ENCODE measurements around the gene DHDH. TPM values are rescaled to one million over a fixed set of nuclear protein-coding genes. Genes with fewer than 3 reads are reported as not detected.

The DHDH gene
- polyA plus RNA-seq, 3 donors: 0.38 TPM; not detected in 2

DNA sequence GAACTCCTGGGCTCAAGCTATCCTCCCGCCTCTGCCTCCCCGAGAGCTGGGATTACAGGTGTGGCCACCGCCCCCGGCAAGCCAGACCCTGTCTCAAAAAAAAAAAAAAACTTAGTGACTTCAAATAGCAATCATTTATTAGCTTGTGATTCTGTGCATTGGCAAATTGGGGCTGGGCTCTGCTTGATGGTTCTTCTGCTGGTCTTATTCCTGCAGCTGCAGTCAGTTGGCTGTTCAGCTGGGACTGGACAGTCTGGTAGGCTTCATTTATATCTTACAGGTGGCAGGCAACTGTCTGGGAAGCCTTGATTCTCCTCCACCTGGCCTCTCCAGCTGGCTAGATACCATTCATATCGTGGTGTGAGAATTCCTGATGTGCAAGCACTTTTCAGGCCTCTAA, 7.4 kb downstream of the DHDH start:
- peaks cover 4% of the 10 kb centered on the region for H3K4me1 Mint-ChIP-seq
- 94% methylated on average over 2 of the region's 5 CpGs for WGBS (ENCODE audit: insufficient coverage)
- peaks cover 0 to 8% (median 6%) of the 10 kb centered on the region in 3 donors for H3K27me3 Mint-ChIP-seq (ENCODE audit: low read depth in 3 of 3)

DNA sequence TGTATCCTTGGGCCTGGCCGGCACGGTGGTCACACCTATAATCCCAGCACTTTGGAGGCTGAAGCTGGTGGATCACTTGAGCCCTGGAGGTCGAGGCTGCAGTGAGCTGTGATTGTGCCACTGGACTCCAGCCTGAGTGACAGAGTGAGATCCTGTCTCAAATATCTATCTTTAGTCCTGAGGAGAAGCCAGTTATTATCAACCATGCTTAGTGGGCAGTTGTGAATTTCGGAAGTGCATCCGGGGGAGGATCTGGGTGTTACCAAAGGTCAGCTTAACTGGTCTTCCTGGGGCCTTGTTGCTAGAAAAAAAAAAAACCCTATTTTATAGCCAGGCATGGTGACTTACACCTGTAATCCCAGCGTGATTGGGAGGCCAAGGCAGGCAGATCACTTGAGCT, 9.6 kb downstream of the DHDH start:
- Histone ChIP-seq H3K36me3 (replicated peaks in 1 of 2; ENCODE audit: control insufficient read depth in 1 of 2, insufficient read depth in 2 of 2, low read length in 2 of 2) (no peaks in the 10 kb centered on the region), H3K4me2 (replicated peaks; ENCODE audit: extremely low read depth, low read length, poor library complexity, severe bottlenecking) (no peak overlapping the region), H3K9me3 (replicated peaks in 1 of 2; ENCODE audit: control insufficient read depth in 1 of 2, insufficient read depth in 1 of 2, low read length in 2 of 2) (peaks cover 16 to 29% of the 10 kb centered on the region in 2 donors), H3K79me2 (ENCODE audit: insufficient read depth, low read length) (no peaks in the 10 kb centered on the region), H3K4me3 (replicated peaks in 1 of 3; ENCODE audit: low read depth in 2 of 3, low read length in 3 of 3) (no peak overlapping the region), H3K27me3 (ENCODE audit: control insufficient read depth in 2 of 2, insufficient read depth in 2 of 2, low read length in 2 of 2) (no peaks in the 10 kb centered on the region), H3K9ac (ENCODE audit: insufficient read depth, low read length, poor library complexity, severe bottlenecking) (no peak overlapping the region), H3K4me1 (ENCODE audit: control insufficient read depth in 1 of 2, insufficient read depth in 2 of 2, low read length in 2 of 2) (no peaks in the 10 kb centered on the region), H4K20me1 (ENCODE audit: insufficient read depth, low read length) (no peaks in the 10 kb centered on the region), H2AFZ (ENCODE audit: insufficient read depth, low read depth, low read length, poor library complexity, severe bottlenecking) (no peak overlapping the region), H3K27ac (ENCODE audit: low read depth in 1 of 2, low read length in 2 of 2) (no peak overlapping the region)
- 92% methylated on average over 1 of the region's 6 CpGs for WGBS (ENCODE audit: insufficient coverage)
- no peak for DNase-seq
- no peak overlapping the region for H3K27ac Mint-ChIP-seq
- no peaks in the 10 kb centered on the region for H3K4me1 Mint-ChIP-seq
- TF ChIP-seq, protein P1, sequence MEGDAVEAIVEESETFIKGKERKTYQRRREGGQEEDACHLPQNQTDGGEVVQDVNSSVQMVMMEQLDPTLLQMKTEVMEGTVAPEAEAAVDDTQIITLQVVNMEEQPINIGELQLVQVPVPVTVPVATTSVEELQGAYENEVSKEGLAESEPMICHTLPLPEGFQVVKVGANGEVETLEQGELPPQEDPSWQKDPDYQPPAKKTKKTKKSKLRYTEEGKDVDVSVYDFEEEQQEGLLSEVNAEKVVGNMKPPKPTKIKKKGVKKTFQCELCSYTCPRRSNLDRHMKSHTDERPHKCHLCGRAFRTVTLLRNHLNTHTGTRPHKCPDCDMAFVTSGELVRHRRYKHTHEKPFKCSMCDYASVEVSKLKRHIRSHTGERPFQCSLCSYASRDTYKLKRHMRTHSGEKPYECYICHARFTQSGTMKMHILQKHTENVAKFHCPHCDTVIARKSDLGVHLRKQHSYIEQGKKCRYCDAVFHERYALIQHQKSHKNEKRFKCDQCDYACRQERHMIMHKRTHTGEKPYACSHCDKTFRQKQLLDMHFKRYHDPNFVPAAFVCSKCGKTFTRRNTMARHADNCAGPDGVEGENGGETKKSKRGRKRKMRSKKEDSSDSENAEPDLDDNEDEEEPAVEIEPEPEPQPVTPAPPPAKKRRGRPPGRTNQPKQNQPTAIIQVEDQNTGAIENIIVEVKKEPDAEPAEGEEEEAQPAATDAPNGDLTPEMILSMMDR (IDR thresholded peaks at IDR 0.05): no peak
- H3K36me3 Mint-ChIP-seq: no peaks in the 10 kb centered on the region
- peaks cover 11 to 28% (median 25%) of the 10 kb centered on the region in 7 donors for H3K9me3 Mint-ChIP-seq
- peaks cover 0 to 7% (median 4%) of the 10 kb centered on the region in 3 donors for H3K27me3 Mint-ChIP-seq (ENCODE audit: low read depth in 3 of 3)
- H3K4me3 Mint-ChIP-seq: no peak overlapping the region
- intact Hi-C loops (cut with micrococcal nuclease): no loop called here

More for the DNA sequence above, 7.4 kb downstream of the DHDH start:
- TF ChIP-seq, protein P1 (IDR thresholded peaks at IDR 0.05): no peak
- H3K36me3 Mint-ChIP-seq: no peaks in the 10 kb centered on the region
- peaks cover 0 to 4% of the 10 kb centered on the region in 2 donors for H3K4me1 ChIP-seq (ENCODE audit: control insufficient read depth in 1 of 2, insufficient read depth in 2 of 2, low read length in 2 of 2)
- H2AFZ ChIP-seq (ENCODE audit: insufficient read depth, low read depth, low read length, poor library complexity, severe bottlenecking): no peak overlapping the region
- no peak overlapping the region for H3K27ac ChIP-seq (ENCODE audit: low read depth in 1 of 2, low read length in 2 of 2)
- no peaks in the 10 kb centered on the region for H3K36me3 ChIP-seq (replicated peaks in 1 of 2; ENCODE audit: control insufficient read depth in 1 of 2, insufficient read depth in 2 of 2, low read length in 2 of 2)
- H3K4me3 Mint-ChIP-seq: no peak overlapping the region
- H3K9me3 Mint-ChIP-seq: peaks cover 0 to 18% (median 14%) of the 10 kb centered on the region in 7 donors
- H3K9me3 ChIP-seq (replicated peaks in 1 of 2; ENCODE audit: control insufficient read depth in 1 of 2, insufficient read depth in 1 of 2, low read length in 2 of 2): peaks cover 4 to 11% of the 10 kb centered on the region in 2 donors
- DNase-seq: no peak
- H3K4me2 ChIP-seq (replicated peaks; ENCODE audit: extremely low read depth, low read length, poor library complexity, severe bottlenecking): no peak overlapping the region
- H3K27me3 ChIP-seq (ENCODE audit: control insufficient read depth in 2 of 2, insufficient read depth in 2 of 2, low read length in 2 of 2): no peaks in the 10 kb centered on the region
- no peak overlapping the region for H3K4me3 ChIP-seq (replicated peaks in 1 of 3; ENCODE audit: low read depth in 2 of 3, low read length in 3 of 3)
- intact Hi-C loops (cut with micrococcal nuclease): no loop called here
- no peak overlapping the region for H3K9ac ChIP-seq (ENCODE audit: insufficient read depth, low read length, poor library complexity, severe bottlenecking)
- no peaks in the 10 kb centered on the region for H3K79me2 ChIP-seq (ENCODE audit: insufficient read depth, low read length)
- H4K20me1 ChIP-seq (ENCODE audit: insufficient read depth, low read length): no peaks in the 10 kb centered on the region
- no peak overlapping the region for H3K27ac Mint-ChIP-seq

Measured in CD14-positive monocyte (primary cell).